H9 (cell line): ENCODE results near the gene ADGRG7. TPM values are rescaled to one million over a fixed set of nuclear protein-coding genes. Genes with fewer than 3 reads are reported as not detected.

Experiments
- DNase-seq: peaks from one replicate; pipeline ENCODE4 v3.0.0-alpha.2; 2017
- H2AFZ ChIP-seq: one replicate; pipeline ENCODE4 v1.6.1; 2013; ENCODE audit warnings: mild to moderate bottlenecking, low read length, control low read depth, moderate library complexity
- H2AK5ac ChIP-seq: 2 replicates; pipeline ENCODE4 v1.6.1; 2013; ENCODE audit warnings: low read length, control low read depth, mixed read lengths; ENCODE audit not compliant: insufficient read length
- H2BK120ac ChIP-seq: one replicate; pipeline ENCODE4 v1.6.1; 2013; ENCODE audit warnings: low read depth, mild to moderate bottlenecking, low read length, control low read depth, inconsistent platforms; ENCODE audit not compliant: poor library complexity, severe bottlenecking
- H2BK12ac ChIP-seq: 2 replicates; pipeline ENCODE4 v1.6.1; 2013; ENCODE audit warnings: low read length, control low read depth, mixed read lengths, low read depth; ENCODE audit not compliant: insufficient read length
- H2BK15ac ChIP-seq: 2 replicates; pipeline ENCODE4 v1.6.1; 2013; ENCODE audit warnings: low read depth, low read length, control low read depth
- H2BK20ac ChIP-seq: one replicate; pipeline ENCODE4 v1.6.1; 2013; ENCODE audit warnings: low read depth, mild to moderate bottlenecking, low read length, control low read depth, inconsistent platforms; ENCODE audit not compliant: poor library complexity, severe bottlenecking
- H2BK5ac ChIP-seq: 2 replicates; pipeline ENCODE4 v1.6.1; 2013; ENCODE audit warnings: low read length, control low read depth, mixed read lengths; ENCODE audit not compliant: insufficient read length
- H3K14ac ChIP-seq: 2 replicates; pipeline ENCODE4 v1.6.1; 2013; ENCODE audit warnings: low read length, control low read depth; ENCODE audit not compliant: insufficient read depth
- H3K18ac ChIP-seq: 2 replicates; pipeline ENCODE4 v1.6.1; 2013; ENCODE audit warnings: low read depth, mild to moderate bottlenecking, mixed read lengths, low read length, control low read depth; ENCODE audit not compliant: insufficient read length
- H3K23ac ChIP-seq: 2 replicates; pipeline ENCODE4 v1.6.1; 2013; ENCODE audit warnings: low read length, control low read depth, mixed read lengths, low read depth; ENCODE audit not compliant: insufficient read length
- H3K23me2 ChIP-seq: 2 replicates; pipeline ENCODE4 v1.6.1; 2013; ENCODE audit warnings: low read depth, mild to moderate bottlenecking, mixed read lengths, low read length, control low read depth; ENCODE audit not compliant: insufficient read length, poor library complexity, severe bottlenecking
- H3K27ac ChIP-seq: 2 replicates; pipeline ENCODE4 v1.5.1; 2013; ENCODE audit warnings: low read length, control low read depth, mixed read lengths, low read depth; ENCODE audit not compliant: insufficient read length
- H3K27me3 ChIP-seq: 2 replicates; pipeline ENCODE4 v1.6.1; 2013; ENCODE audit warnings: low read length, control low read depth, inconsistent platforms; ENCODE audit not compliant: insufficient read depth
- H3K4ac ChIP-seq: 2 replicates; pipeline ENCODE4 v1.6.1; 2013; ENCODE audit warnings: low read depth, mild to moderate bottlenecking, control low read depth, inconsistent platforms, low read length, moderate library complexity
- H3K4me1 ChIP-seq: 2 replicates; pipeline ENCODE4 v1.6.1; 2013; ENCODE audit warnings: low read length, control low read depth, inconsistent platforms; ENCODE audit not compliant: insufficient read depth
- H3K4me2 ChIP-seq: 2 replicates; pipeline ENCODE4 v1.6.1; 2013; ENCODE audit warnings: low read length, control low read depth, mixed read lengths; ENCODE audit not compliant: insufficient read length, insufficient read depth
- H3K56ac ChIP-seq: 2 replicates; pipeline ENCODE4 v1.6.1; 2013; ENCODE audit warnings: low read depth, mild to moderate bottlenecking, mixed read lengths, low read length, control low read depth; ENCODE audit not compliant: insufficient read length
- H3K79me1 ChIP-seq: 2 replicates; pipeline ENCODE4 v1.6.1; 2013; ENCODE audit warnings: low read depth, mild to moderate bottlenecking, moderate library complexity, low read length, control low read depth, inconsistent platforms; ENCODE audit not compliant: insufficient read depth, poor library complexity, severe bottlenecking
- H3K79me2 ChIP-seq: 2 replicates; pipeline ENCODE4 v1.6.1; 2013; ENCODE audit warnings: low read length, control low read depth, inconsistent platforms; ENCODE audit not compliant: insufficient read depth
- H3K9ac ChIP-seq: 2 replicates; pipeline ENCODE4 v1.6.1; 2013; ENCODE audit warnings: low read length, control low read depth, mixed read lengths; ENCODE audit not compliant: insufficient read length; ENCODE audit errors: extremely low read depth
- H3K9me3 ChIP-seq: one replicate; pipeline ENCODE4 v1.6.1; 2013; ENCODE audit warnings: low read depth, low read length, inconsistent platforms; ENCODE audit not compliant: control insufficient read depth
- H3T11ph ChIP-seq: one replicate; pipeline ENCODE4 v1.6.1; 2013; ENCODE audit warnings: mild to moderate bottlenecking, low read length, control low read depth, inconsistent platforms
- H4K20me1 ChIP-seq: one replicate; pipeline ENCODE4 v1.6.1; 2013; ENCODE audit not compliant: control insufficient read depth, insufficient read length, insufficient read depth
- H4K5ac ChIP-seq: 2 replicates; pipeline ENCODE4 v1.6.1; 2013; ENCODE audit warnings: low read depth, mild to moderate bottlenecking, mixed read lengths, low read length, control low read depth; ENCODE audit not compliant: insufficient read length
- H4K8ac ChIP-seq: replicated peaks from 2 replicates; pipeline ENCODE4 v1.6.1; 2013; ENCODE audit warnings: low read length, control low read depth, mixed read lengths, low read depth; ENCODE audit not compliant: insufficient read length
- H4K91ac ChIP-seq: 2 replicates; pipeline ENCODE4 v1.6.1; 2013; ENCODE audit warnings: low read depth, mild to moderate bottlenecking, moderate library complexity, mixed read lengths, low read length, control low read depth; ENCODE audit not compliant: insufficient read length
- H3K27ac Mint-ChIP-seq, 3 experiments: 2 replicates in 2 of 3; 3 replicates in 1 of 3; pipeline ENCODE4 v1.8.0; 2020 to 2021; ENCODE audit warnings: mixed read lengths in 3 of 3, mild to moderate bottlenecking in 1 of 3, moderate library complexity in 1 of 3
- H3K27me3 Mint-ChIP-seq: 2 replicates; pipeline ENCODE4 v1.8.0; 2021; ENCODE audit warnings: low read depth, mild to moderate bottlenecking, moderate library complexity, mixed read lengths
- H3K36me3 Mint-ChIP-seq, 3 experiments: 2 replicates in 2 of 3; 3 replicates in 1 of 3; pipeline ENCODE4 v1.8.0; 2020 to 2021; ENCODE audit warnings: low read depth in 3 of 3, mixed read lengths in 3 of 3; ENCODE audit not compliant: insufficient read depth in 1 of 3
- H3K4me1 Mint-ChIP-seq, 2 experiments: 2 replicates each; pipeline ENCODE4 v1.8.0; 2020; ENCODE audit warnings: mixed read lengths in 2 of 2
- H3K4me3 Mint-ChIP-seq, 2 experiments: 2 replicates in 1 of 2; 3 replicates in 1 of 2; pipeline ENCODE4 v1.8.0; 2020 to 2021; ENCODE audit warnings: mild to moderate bottlenecking in 2 of 2, mixed read lengths in 2 of 2, moderate library complexity in 1 of 2
- H3K9me3 Mint-ChIP-seq, 2 experiments: 2 replicates in 1 of 2; 3 replicates in 1 of 2; pipeline ENCODE4 v1.8.0; 2020; ENCODE audit warnings: mild to moderate bottlenecking in 2 of 2, mixed read lengths in 2 of 2, moderate library complexity in 1 of 2
- CTCF ChIP-seq: fragments of 200-600 bp; sonication (generic); conservative IDR thresholded peaks from 3 replicates; pipeline ENCODE4 v1.8.0; 2021; ENCODE audit warnings: antibody characterized with exemption, mild to moderate bottlenecking
- WGBS: extraction: QIAGEN DNeasy Blood & Tissue Kit; methylation state at CpG from one replicate; pipeline ENCODE4 v1.1.7; 2013; ENCODE audit warnings: missing lambda C conversion rate, low lambda C conversion rate, mixed read lengths; ENCODE audit not compliant: insufficient read length; ENCODE audit errors: extremely low coverage; 5-methylcytosine and 5-hydroxymethylcytosine counted together
- total RNA-seq: library from RNA; stranded (reverse); gene quantifications from 2 replicates; pipeline ENCODE4 v1.2.1, GENCODE V29; 2021

The ADGRG7 gene
- total RNA-seq, 1 experiment from 2014 or later, result not detected

- Mint-ChIP-seq H3K9me3 (no peaks in the 10 kb centered on the region), H3K4me1 (peaks cover 39 to 48% of the 10 kb centered on the region in 2 experiments), H3K27me3 (no peaks in the 10 kb centered on the region), H3K4me3 (no peak overlapping the region), H3K27ac (peak overlapping the region in 1 of 3 experiments; percentile 85; a peak in 3 of 7 replicates), H3K36me3 (peaks cover 10 to 52% (median 51%) of the 10 kb centered on the region in 3 experiments; a peak in 6 of 7 replicates)
- H2BK15ac ChIP-seq, result no peak overlapping the region
- H4K91ac ChIP-seq, result no peak overlapping the region
- no peak for DNase-seq
- no peaks in the 10 kb centered on the region for H3K9me3 ChIP-seq
- no peak overlapping the region for H2BK120ac ChIP-seq
- TF ChIP-seq CTCF, result peak; percentile 58; the same call in 2 of the 3 replicates
- H3K18ac ChIP-seq, result no peak overlapping the region
- H2AFZ ChIP-seq, result no peak overlapping the region
- H3K4ac ChIP-seq, result no peak overlapping the region
- H3K56ac ChIP-seq, result no peak overlapping the region
- no peak overlapping the region for H3K9ac ChIP-seq
- no peak overlapping the region for H3K4me2 ChIP-seq
- no peak overlapping the region for H2BK5ac ChIP-seq
- H4K20me1 ChIP-seq, result no peaks in the 10 kb centered on the region
- no peak overlapping the region for H2BK20ac ChIP-seq
- no peak overlapping the region for H3K23ac ChIP-seq
- no peaks in the 10 kb centered on the region for H3K79me1 ChIP-seq
- no peaks in the 10 kb centered on the region for H3K4me1 ChIP-seq
- H4K8ac ChIP-seq, result no peak overlapping the region
- no peak overlapping the region for H4K5ac ChIP-seq
- WGBS, result no CpG with 5 or more reads among the region's 2 CpGs
- no peaks in the 10 kb centered on the region for H3K23me2 ChIP-seq
- no peak overlapping the region for H2BK12ac ChIP-seq
- H3K27ac ChIP-seq, result no peak overlapping the region
- no peaks in the 10 kb centered on the region for H3K27me3 ChIP-seq
- no peak overlapping the region for H3T11ph ChIP-seq
- no peaks in the 10 kb centered on the region for H3K79me2 ChIP-seq
- H2AK5ac ChIP-seq, result no peak overlapping the region
- H3K14ac ChIP-seq, result no peak overlapping the region
Measured at GRCh38 chr3:100737334-100737733, 127.9 kb downstream of the ADGRG7 start.
